AG04450 (cell line): ENCODE data around the gene PRKCH. TPM values are rescaled to one million over a fixed set of nuclear protein-coding genes. Genes with fewer than 3 reads are reported as not detected.

Source experiments
- CTCF ChIA-PET: fragments of 300-600, 350-600 bp; formaldehyde crosslinking; extraction: SDS; loops from one replicate; lab custom pipeline; 2022; ENCODE audit warnings: antibody characterized with exemption, inconsistent platforms; lab: Charles Lee
- POLR2A ChIA-PET: fragments of 350-600 bp; formaldehyde crosslinking; extraction: SDS; loops from one replicate; lab custom pipeline; 2021; ENCODE audit warnings: antibody characterized with exemption, inconsistent platforms; lab: Yijun Ruan, JAX
- DNase-seq: peaks from one replicate; pipeline ENCODE4 v3.0.0-alpha.2; 2011; ENCODE audit warnings: low read depth, low spot score
- H3K27ac ChIP-seq: one replicate; pipeline ENCODE4 v1.5.1; 2012; ENCODE audit warnings: low read depth, low read length, control low read depth
- H3K27me3 ChIP-seq: one replicate; pipeline ENCODE4 v1.6.0; 2012; ENCODE audit warnings: low read length; ENCODE audit not compliant: control insufficient read depth, insufficient read depth
- H3K4me3 ChIP-seq: 2 replicates; pipeline ENCODE4 v1.5.1; 2011; ENCODE audit warnings: mild to moderate bottlenecking, low read depth, low read length, control low read depth
- H3K9me3 ChIP-seq: 2 replicates; pipeline ENCODE4 v1.5.1; 2012; ENCODE audit warnings: low read length; ENCODE audit not compliant: control insufficient read depth, insufficient read depth
- polyA plus RNA-seq: library from polyadenylated mRNA; depleted of rRNA; stranded (reverse); fragments of >200 nt; gene quantifications from 2 replicates; pipeline ENCODE4 v1.2.3, GENCODE V29; 2011
- TF ChIP-seq, protein P1 (sequence below): IDR thresholded peaks from 2 replicates; pipeline ENCODE4 v1.5.1; 2011; ENCODE audit warnings: low read depth, low read length, control low read depth, inconsistent platforms

Gene PRKCH
- polyA plus RNA-seq, 1 experiment = 1.6 TPM

DNA sequence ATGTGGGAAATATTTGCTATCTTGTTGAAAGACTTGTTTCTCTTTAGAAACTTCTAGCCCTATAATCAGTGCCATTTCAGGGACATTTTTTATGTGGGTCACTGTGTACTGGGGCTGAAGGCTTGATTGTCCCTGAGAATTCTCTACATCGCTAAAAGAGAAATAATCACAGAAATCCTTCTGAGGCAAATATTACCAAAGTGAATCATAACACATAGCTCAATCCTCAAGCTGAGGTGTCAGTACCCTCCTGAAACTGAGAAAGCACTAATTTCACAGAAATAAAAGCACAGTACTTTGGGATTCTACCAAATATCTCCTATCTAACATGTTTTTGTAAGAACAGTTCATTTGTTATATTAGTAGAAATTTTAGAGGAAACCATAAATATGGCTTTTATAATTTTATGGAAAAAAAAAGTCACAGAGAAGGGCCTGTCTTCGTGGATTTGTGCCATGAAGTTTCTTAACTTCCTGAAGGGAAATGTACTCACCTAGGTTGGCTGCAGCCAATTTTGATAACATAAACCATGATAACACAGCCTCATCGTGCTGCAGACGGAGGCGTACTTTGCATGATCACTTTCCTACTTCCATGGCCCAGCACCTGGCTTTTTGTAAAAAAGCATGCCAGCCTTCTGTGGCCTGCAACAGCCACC lies 210.2 kb downstream of the PRKCH start:
- H3K9me3 ChIP-seq = no peaks in the 10 kb centered on the region
- H3K27me3 ChIP-seq = no peaks in the 10 kb centered on the region
- ChIA-PET CTCF (interaction anchor here (1.6 kb wide), 1 partner anchor 28 kb away, joined by 4 read pairs; no protein-coding TSS in a partner anchor), POLR2A (interaction anchor here (0.7 kb wide), 1 partner anchor 198 kb away, joined by 3 read pairs; no protein-coding TSS in a partner anchor)
- H3K4me3 ChIP-seq = no peak overlapping the region
- DNase-seq = no peak
- no peak overlapping the region for H3K27ac ChIP-seq
- TF ChIP-seq, protein P1, sequence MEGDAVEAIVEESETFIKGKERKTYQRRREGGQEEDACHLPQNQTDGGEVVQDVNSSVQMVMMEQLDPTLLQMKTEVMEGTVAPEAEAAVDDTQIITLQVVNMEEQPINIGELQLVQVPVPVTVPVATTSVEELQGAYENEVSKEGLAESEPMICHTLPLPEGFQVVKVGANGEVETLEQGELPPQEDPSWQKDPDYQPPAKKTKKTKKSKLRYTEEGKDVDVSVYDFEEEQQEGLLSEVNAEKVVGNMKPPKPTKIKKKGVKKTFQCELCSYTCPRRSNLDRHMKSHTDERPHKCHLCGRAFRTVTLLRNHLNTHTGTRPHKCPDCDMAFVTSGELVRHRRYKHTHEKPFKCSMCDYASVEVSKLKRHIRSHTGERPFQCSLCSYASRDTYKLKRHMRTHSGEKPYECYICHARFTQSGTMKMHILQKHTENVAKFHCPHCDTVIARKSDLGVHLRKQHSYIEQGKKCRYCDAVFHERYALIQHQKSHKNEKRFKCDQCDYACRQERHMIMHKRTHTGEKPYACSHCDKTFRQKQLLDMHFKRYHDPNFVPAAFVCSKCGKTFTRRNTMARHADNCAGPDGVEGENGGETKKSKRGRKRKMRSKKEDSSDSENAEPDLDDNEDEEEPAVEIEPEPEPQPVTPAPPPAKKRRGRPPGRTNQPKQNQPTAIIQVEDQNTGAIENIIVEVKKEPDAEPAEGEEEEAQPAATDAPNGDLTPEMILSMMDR = no peak

DNA sequence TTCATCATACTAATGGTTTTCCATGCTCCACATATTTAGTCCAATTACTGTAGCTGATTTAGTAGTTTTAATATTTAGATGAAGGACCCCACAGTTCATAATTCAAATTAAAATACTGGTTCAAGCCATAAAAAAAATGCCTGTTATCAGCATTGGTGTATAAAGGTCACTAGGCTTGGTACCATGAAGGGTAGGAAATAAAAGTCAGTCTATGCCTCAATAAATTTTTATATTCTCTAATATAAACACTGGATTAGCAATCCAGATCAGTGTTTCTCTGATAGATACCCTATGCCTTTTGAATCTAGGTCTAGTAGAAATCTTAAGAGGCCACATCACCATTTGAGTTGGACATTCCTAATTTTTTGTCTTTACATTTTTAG lies 210.7 kb downstream of the PRKCH start:
- no peak for DNase-seq
- CTCF ChIA-PET = interaction anchor here (1.6 to 1.9 kb wide), 2 partner anchors 27 to 56 kb away, joined by 4 to 9 read pairs; no protein-coding TSS in a partner anchor
- H3K9me3 ChIP-seq = no peaks in the 10 kb centered on the region
- POLR2A ChIA-PET = interaction anchor here (0.5 kb wide), 1 partner anchor 797 kb away, joined by 6 read pairs; no protein-coding TSS in a partner anchor
- H3K4me3 ChIP-seq = no peak overlapping the region
- no peaks in the 10 kb centered on the region for H3K27me3 ChIP-seq
- TF ChIP-seq, protein P1 = no peak
- H3K27ac ChIP-seq = no peak overlapping the region

DNA sequence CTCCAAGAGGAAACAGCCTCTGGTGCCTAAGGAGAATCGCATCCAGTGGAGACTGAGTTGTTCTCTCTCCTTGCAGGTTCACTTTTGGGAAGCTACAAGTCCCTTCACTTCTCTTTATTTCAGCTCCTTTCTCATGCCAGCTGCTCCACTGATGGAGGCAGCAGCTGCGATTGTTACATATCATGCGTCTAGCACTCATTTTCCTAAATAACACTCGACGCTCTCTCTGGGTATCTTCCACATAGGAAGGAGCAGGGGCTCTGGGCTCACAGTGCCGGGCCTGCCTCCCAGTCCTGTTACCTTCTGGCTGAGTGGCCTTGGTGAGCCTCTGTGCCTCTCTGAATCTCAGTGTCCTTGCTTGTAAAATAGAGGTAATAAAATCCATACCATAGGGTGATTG lies 211.4 kb downstream of the PRKCH start:
- no peak overlapping the region for H3K4me3 ChIP-seq
- ChIA-PET POLR2A (interaction anchor here (0.5 kb wide), 1 partner anchor 797 kb away, joined by 6 read pairs; no protein-coding TSS in a partner anchor), CTCF (interaction anchor here (1.9 kb wide), 1 partner anchor 57 kb away, joined by 9 read pairs; no protein-coding TSS in a partner anchor)
- no peaks in the 10 kb centered on the region for H3K9me3 ChIP-seq
- TF ChIP-seq, protein P1 = no peak
- no peaks in the 10 kb centered on the region for H3K27me3 ChIP-seq
- H3K27ac ChIP-seq = no peak overlapping the region
- no peak for DNase-seq

DNA sequence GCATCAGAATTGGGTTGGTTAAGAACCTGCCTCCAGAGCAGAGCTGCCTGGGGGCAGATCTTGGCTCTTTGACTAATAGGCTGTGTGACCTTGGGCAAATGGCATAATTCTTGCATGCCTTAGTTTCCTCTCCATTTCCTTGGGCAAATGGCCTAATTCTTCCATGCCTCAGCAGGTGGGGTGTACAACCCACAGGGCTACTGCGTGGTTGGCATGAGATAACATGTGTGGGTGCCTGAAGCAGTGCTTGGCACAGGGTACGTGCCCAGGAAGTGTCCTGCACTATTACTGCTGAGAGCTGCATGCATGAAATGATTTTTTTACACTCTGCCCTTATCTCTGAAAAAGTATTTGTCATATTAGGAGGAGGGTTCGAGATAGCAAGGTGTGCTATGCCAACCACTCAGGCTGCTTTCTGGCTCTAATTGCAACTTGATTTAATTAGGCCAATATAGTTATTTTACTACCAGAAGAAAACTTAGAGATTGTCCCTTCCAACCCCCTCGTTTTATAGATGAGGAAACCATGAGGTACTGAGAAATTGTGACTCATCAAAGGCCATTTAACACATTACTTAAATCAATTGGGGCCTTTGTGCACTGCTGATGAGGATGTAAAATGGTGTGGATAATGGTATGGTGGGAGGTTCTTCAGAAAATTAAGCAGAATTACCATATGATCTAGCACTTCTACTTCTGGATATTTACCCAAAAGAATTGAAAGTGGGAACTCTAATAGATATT lies 212.3 kb downstream of the PRKCH start:
- Histone ChIP-seq H3K27ac (no peak overlapping the region), H3K4me3 (no peak overlapping the region), H3K9me3 (no peaks in the 10 kb centered on the region), H3K27me3 (no peaks in the 10 kb centered on the region)
- DNase-seq = no peak
- POLR2A ChIA-PET = interaction anchor here (0.6 kb wide), 1 partner anchor 203 kb away, joined by 3 read pairs; no protein-coding TSS in a partner anchor
- CTCF ChIA-PET = interaction anchor here (0.7 to 1.9 kb wide), 3 partner anchors 14 to 58 kb away, joined by 4 to 9 read pairs (median 5); no protein-coding TSS in a partner anchor
- TF ChIP-seq, protein P1 = no peak
